DND-41 (cell line): ENCODE data around the gene CDH23.
A peak's percentile ranks its signal among the peaks of the same experiment; 100 is the strongest.

Experiments
- ATAC-seq: fragments of 200-7000 bp; cut with Tn5 transposase; 3 replicates; pipeline ENCODE4 v1.9.1; 2021; ENCODE audit warnings: low read depth; ENCODE audit not compliant: insufficient read depth
- DNase-seq: peaks from one replicate; pipeline ENCODE4 v3.0.0-alpha.2; 2020
- H2AFZ ChIP-seq: 2 replicates; pipeline ENCODE4 v1.6.0; 2012; ENCODE audit warnings: low read depth, low read length
- H3K27ac ChIP-seq: 2 replicates; pipeline ENCODE4 v1.5.1; 2012; ENCODE audit warnings: low read length, inconsistent platforms
- H3K27me3 ChIP-seq: fragments of 200-600 bp; sonication (generic); 2 replicates; pipeline ENCODE4 v1.6.0; 2012; ENCODE audit warnings: low read length, mild to moderate bottlenecking, inconsistent platforms; ENCODE audit not compliant: insufficient read depth, poor library complexity
- H3K36me3 ChIP-seq: 2 replicates; pipeline ENCODE4 v1.5.1; 2012; ENCODE audit warnings: low read length, inconsistent platforms; ENCODE audit not compliant: insufficient read depth
- H3K4me1 ChIP-seq: 2 replicates; pipeline ENCODE4 v1.5.1; 2012; ENCODE audit warnings: mild to moderate bottlenecking, low read length; ENCODE audit not compliant: insufficient read depth
- H3K4me2 ChIP-seq: 2 replicates; pipeline ENCODE4 v1.6.0; 2012; ENCODE audit warnings: mild to moderate bottlenecking, moderate library complexity, low read length, inconsistent platforms; ENCODE audit not compliant: insufficient read depth
- H3K4me3 ChIP-seq, 2 experiments: fragments of 200-600 bp in 1 of 2; shearing (Covaris generic) in 1 of 2; 2 replicates each; pipeline ENCODE4 v1.5.1; 2012 to 2016; ENCODE audit warnings: inconsistent platforms in 2 of 2, low read length in 2 of 2, mild to moderate bottlenecking in 2 of 2, low read depth in 1 of 2, moderate library complexity in 1 of 2
- H3K79me2 ChIP-seq: 2 replicates; pipeline ENCODE4 v1.6.0; 2012; ENCODE audit warnings: low read length, inconsistent platforms; ENCODE audit not compliant: insufficient read depth
- H3K9ac ChIP-seq: 2 replicates; pipeline ENCODE4 v1.6.0; 2012; ENCODE audit warnings: low read depth, mild to moderate bottlenecking, inconsistent platforms, low read length, moderate library complexity
- H3K9me3 ChIP-seq: 2 replicates; pipeline ENCODE4 v1.5.1; 2012; ENCODE audit warnings: low read length, moderate library complexity, mild to moderate bottlenecking, inconsistent platforms; ENCODE audit not compliant: insufficient read depth, severe bottlenecking
- H4K20me1 ChIP-seq: 2 replicates; pipeline ENCODE4 v1.6.0; 2012; ENCODE audit warnings: low read length; ENCODE audit not compliant: insufficient read depth
- EZH2 ChIP-seq: IDR thresholded peaks from 3 replicates; pipeline ENCODE4 v1.6.1; 2012; ENCODE audit warnings: borderline replicate concordance, low read depth, mild to moderate bottlenecking, moderate library complexity, low read length, inconsistent platforms; ENCODE audit not compliant: severe bottlenecking
- TF ChIP-seq, protein P1 (sequence below): IDR thresholded peaks from 2 replicates; pipeline ENCODE4 v1.5.1; 2012; ENCODE audit warnings: borderline replicate concordance, low read length, moderate library complexity, mild to moderate bottlenecking; ENCODE audit not compliant: poor library complexity, severe bottlenecking; ENCODE audit errors: extremely low read depth

The CDH23 gene

DNA sequence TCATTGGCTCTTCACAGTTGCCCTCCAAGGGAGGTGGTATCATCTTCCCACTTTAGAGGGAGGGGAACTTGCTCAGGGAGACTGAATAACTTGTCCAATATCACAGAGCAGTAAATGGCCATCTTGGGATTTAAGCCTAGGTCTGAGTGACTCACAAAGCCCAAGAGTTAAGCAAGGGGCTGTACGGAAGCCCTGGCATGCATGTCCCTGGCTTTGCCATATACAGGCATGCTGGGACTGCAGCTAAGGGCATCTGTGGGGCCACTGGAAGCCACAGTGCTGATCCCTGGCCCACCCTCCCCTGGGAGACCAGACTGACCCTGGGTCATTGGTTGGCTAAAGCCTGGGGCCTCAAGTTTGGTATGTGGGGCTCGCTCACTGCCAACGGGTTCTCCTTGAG is 373.5 kb downstream of the CDH23 start:
- no peak for TF ChIP-seq EZH2
- TF ChIP-seq, protein P1, sequence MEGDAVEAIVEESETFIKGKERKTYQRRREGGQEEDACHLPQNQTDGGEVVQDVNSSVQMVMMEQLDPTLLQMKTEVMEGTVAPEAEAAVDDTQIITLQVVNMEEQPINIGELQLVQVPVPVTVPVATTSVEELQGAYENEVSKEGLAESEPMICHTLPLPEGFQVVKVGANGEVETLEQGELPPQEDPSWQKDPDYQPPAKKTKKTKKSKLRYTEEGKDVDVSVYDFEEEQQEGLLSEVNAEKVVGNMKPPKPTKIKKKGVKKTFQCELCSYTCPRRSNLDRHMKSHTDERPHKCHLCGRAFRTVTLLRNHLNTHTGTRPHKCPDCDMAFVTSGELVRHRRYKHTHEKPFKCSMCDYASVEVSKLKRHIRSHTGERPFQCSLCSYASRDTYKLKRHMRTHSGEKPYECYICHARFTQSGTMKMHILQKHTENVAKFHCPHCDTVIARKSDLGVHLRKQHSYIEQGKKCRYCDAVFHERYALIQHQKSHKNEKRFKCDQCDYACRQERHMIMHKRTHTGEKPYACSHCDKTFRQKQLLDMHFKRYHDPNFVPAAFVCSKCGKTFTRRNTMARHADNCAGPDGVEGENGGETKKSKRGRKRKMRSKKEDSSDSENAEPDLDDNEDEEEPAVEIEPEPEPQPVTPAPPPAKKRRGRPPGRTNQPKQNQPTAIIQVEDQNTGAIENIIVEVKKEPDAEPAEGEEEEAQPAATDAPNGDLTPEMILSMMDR = no peak
- Histone ChIP-seq H3K27me3 (no peaks in the 10 kb centered on the region), H3K4me1 (peaks cover 62% of the 10 kb centered on the region), H3K4me2 (peak overlapping the region; percentile 65), H3K9ac (no peak overlapping the region), H3K36me3 (no peaks in the 10 kb centered on the region), H3K79me2 (peaks cover 7% of the 10 kb centered on the region; the same call in 1 of the 2 replicates), H3K9me3 (no peaks in the 10 kb centered on the region), H4K20me1 (no peaks in the 10 kb centered on the region), H3K27ac (peak overlapping the region; percentile 74), H2AFZ (no peak overlapping the region), H3K4me3 (no peak overlapping the region)
- ATAC-seq (no peak), DNase-seq (no peak)

DNA sequence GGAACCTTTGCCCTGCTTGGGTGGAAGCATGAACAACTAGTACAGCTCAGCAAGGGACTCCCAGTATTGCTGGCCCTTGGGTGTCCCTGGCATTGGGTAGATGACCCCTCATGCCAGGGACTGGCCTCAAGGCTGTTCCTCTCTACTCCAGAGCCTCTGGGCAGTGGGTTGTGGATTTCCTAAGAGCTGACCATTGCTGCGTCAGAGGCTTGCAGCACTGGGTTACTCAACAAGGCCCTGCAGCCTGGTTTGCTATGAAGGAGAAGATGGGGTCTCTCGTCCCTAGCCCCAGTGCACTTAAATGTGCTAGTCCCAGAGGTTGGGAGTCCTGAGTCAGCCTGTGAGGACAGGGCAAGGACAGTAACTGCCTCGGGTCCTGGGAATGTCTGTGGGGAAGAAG is 374.1 kb downstream of the CDH23 start:
- H3K4me1 ChIP-seq = peaks cover 66% of the 10 kb centered on the region
- peak overlapping the region; percentile 74 for H3K27ac ChIP-seq
- no peak overlapping the region for H2AFZ ChIP-seq
- H3K9me3 ChIP-seq = no peaks in the 10 kb centered on the region
- no peak overlapping the region for H3K4me3 ChIP-seq
- no peak for DNase-seq
- H3K36me3 ChIP-seq = no peaks in the 10 kb centered on the region
- no peaks in the 10 kb centered on the region for H3K27me3 ChIP-seq
- peaks cover 7% of the 10 kb centered on the region; the same call in 1 of the 2 replicates for H3K79me2 ChIP-seq
- TF ChIP-seq EZH2 = no peak
- TF ChIP-seq, protein P1 = no peak
- H4K20me1 ChIP-seq = no peaks in the 10 kb centered on the region
- no peak overlapping the region for H3K9ac ChIP-seq
- peak overlapping the region; percentile 65 for H3K4me2 ChIP-seq
- no peak for ATAC-seq

DNA sequence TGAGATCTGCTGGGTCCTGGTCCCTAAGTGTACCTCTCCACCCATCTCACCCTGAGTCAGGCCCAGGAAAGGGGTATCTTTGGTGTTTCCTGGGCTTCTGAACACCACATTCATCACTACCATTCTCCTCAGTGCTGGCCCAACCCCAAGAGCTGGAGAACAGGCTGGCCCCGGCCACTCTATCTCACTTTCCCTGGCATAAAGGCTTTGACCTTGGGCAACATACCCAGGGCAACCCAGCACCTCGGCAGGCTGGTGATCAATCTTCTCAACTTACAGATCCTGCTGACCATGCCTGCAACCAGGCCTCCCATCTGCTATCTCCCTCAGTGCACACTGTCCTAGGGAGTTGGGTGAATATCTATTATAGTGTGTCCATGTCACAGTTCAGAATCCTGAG is 374.5 kb downstream of the CDH23 start:
- DNase-seq (no peak), ATAC-seq (no peak)
- no peaks in the 10 kb centered on the region for H3K9me3 ChIP-seq
- no peaks in the 10 kb centered on the region for H4K20me1 ChIP-seq
- H3K27ac ChIP-seq = peak overlapping the region; percentile 74
- no peak overlapping the region for H2AFZ ChIP-seq
- no peaks in the 10 kb centered on the region for H3K36me3 ChIP-seq
- H3K4me1 ChIP-seq = peaks cover 70% of the 10 kb centered on the region
- H3K9ac ChIP-seq = no peak overlapping the region
- TF ChIP-seq, protein P1 = no peak
- no peak for TF ChIP-seq EZH2
- no peaks in the 10 kb centered on the region for H3K27me3 ChIP-seq
- peak overlapping the region; percentile 12; the same call in 1 of the 2 replicates for H3K4me2 ChIP-seq
- H3K4me3 ChIP-seq = no peak overlapping the region
- H3K79me2 ChIP-seq = peaks cover 7% of the 10 kb centered on the region; the same call in 1 of the 2 replicates
